GM21447 (cell line): ENCODE measurements around the gene KCNJ5.

Experiments used
- ATAC-seq: cut with Tn5 transposase; IDR thresholded peaks from one replicate; pipeline ENCODE4 v1.9.1; 2021; ENCODE audit not compliant: unreplicated experiment

The KCNJ5 gene

GRCh38 chr11:128890543-128891368 lies at the start of gene KCNJ5:
TSS of gene KCNJ5 (plus strand) at chr11:128891356. CDS start at chr11:128911274, 19,918 bp downstream.
- no peak for ATAC-seq

- peak; percentile 64 for ATAC-seq
Measured at GRCh38 chr11:128841461-128842072, 49.6 kb upstream of the KCNJ5 start.

- no peak for ATAC-seq
Measured at GRCh38 chr11:128843198-128843785, 47.9 kb upstream of the KCNJ5 start.

GRCh38 chr11:128845334-128845780 lies 45.8 kb upstream of the KCNJ5 start:
- no peak for ATAC-seq

GRCh38 chr11:128846985-128847384 lies 44.2 kb upstream of the KCNJ5 start:
- no peak for ATAC-seq

- peak; percentile 89 for ATAC-seq
Measured at GRCh38 chr11:128848815-128849455, 42.2 kb upstream of the KCNJ5 start.

GRCh38 chr11:128852327-128853023 lies 38.7 kb upstream of the KCNJ5 start:
- no peak for ATAC-seq

- no peak for ATAC-seq
Measured at GRCh38 chr11:128853559-128853958, 37.6 kb upstream of the KCNJ5 start.

GRCh38 chr11:128854841-128855240 lies 36.3 kb upstream of the KCNJ5 start:
- ATAC-seq: no peak

GRCh38 chr11:128856241-128856640 lies 34.9 kb upstream of the KCNJ5 start:
- ATAC-seq: no peak

GRCh38 chr11:128857341-128857740 lies 33.8 kb upstream of the KCNJ5 start:
- no peak for ATAC-seq

GRCh38 chr11:128859563-128860441 lies 31.4 kb upstream of the KCNJ5 start:
- ATAC-seq: peak; percentile 94

GRCh38 chr11:128860571-128861361 lies 30.4 kb upstream of the KCNJ5 start:
- no peak for ATAC-seq

GRCh38 chr11:128862406-128862805 lies 28.8 kb upstream of the KCNJ5 start:
- no peak for ATAC-seq

GRCh38 chr11:128862908-128863660 lies 28.1 kb upstream of the KCNJ5 start:
- no peak for ATAC-seq

- ATAC-seq: no peak
Measured at GRCh38 chr11:128865490-128865889, 25.7 kb upstream of the KCNJ5 start.

- no peak for ATAC-seq
Measured at GRCh38 chr11:128867277-128867676, 23.9 kb upstream of the KCNJ5 start, which contains the start of gene KCNJ1. TSS of gene KCNJ1 (minus strand) at chr11:128867296. CDS start at chr11:128840243, 27,053 bp downstream.
